Pulmonary artery endothelial cell (primary cell): ENCODE measurements around the gene SEBOX. TPM values are rescaled to one million over a fixed set of nuclear protein-coding genes. Genes with fewer than 3 reads are reported as not detected.

Experiments used
- DNase-seq: peaks from one replicate; pipeline ENCODE4 v3.0.0-alpha.2; 2011; ENCODE audit warnings: low read depth, low spot score
- total RNA-seq: library from RNA; depleted of rRNA; stranded (reverse); fragments of >200 nt; gene quantifications from 2 replicates; pipeline ENCODE4 v1.2.3, GENCODE V29; 2014

SEBOX gene
- total RNA-seq, 1 donor from 2014 or later, result not detected

DNA sequence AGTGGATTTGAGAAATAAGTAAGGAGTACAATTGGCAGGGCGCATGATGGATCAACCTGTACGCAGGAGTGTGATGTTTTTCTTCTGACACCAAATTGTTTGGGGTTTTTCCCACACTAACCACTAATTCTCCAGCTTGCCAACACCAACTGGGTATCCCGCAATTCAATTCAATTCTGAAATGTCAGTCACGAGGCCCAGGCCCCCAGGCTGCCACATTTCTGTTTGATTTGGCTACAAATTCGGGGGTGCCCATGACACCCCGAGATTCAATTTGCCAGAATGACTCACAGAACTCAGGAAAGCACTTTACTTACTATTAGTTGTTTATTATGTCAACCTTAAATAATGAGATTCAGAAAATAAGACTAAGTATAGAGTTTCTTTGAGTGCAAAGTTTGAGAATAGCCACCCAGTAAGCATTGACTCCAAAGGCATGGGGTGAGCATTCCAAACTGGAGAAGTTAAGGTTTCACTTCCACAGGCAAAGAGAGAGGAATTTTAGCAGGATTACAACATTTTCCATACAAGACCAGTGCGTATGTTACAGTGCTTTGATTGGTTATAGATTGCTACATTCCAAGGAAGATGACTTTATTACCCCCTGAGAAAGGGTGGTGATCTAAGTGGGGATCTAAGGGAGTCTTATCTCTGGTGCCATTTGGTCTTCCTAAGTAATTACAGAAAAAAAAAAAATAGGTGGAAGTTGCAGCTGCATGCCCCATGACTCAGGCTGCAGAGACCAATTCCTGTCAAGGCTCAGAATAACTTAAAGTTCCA lies 29.5 kb upstream of the SEBOX start:
- peak; percentile 66 for DNase-seq

DNA sequence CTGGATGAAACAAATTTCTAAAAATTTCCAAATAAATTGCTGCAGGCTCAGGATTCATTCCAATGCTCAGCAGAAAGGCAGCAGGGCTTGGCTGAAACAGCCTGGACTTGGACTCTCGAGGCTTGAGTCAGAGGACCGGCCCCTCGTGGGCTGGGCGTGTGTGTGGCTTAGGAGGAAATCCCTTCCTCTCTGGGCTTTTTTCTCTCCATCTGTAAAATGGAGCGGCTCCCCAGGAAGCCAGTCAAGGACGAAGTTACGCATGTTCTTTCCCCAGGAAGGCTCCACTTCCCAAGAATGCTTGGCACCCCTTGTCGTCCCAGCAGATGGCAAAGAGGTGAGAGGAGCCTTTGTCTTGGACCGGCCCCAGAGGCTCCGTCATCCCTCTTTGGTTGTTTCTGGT lies 27.5 kb upstream of the SEBOX start:
- no peak for DNase-seq

DNA sequence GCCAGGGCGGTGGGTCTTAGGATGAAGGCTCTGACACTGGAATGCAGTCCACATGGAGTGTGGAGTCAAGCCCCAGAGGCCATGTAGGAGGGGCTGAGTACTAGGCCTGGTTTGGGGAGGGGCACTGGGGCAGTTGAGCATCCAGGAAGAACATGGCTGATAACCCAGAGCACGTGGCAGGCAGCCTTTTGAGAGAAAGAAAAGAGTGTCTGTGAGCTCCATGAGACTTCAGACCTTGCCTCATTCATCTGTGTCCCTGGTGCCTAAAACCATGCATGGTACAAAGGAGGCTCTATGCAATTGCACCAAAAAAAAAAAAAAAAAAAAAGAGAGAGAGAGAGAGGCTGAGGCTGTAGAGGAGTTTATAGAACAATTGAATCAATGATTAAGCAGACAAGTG lies 26.4 kb upstream of the SEBOX start:
- DNase-seq, result no peak

DNA sequence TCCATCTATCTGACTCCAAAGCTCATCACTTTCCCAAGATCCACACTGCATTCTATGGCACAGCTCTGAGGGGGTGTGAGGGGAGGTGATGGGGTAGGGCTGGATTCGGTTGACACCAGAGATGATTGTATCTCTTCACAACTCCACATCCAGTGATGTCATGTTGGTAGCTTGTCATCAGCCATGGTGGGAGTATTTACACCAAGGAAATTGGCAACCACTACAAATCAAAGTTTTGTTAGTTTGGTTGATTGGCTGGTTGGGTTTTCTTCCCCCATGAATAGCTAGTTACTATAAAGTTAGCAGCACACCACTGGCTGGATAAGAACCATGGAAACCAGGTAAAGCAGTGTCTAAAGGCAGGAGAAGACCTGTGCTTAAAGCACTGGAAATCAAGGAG lies 26.0 kb upstream of the SEBOX start:
- no peak for DNase-seq

DNA sequence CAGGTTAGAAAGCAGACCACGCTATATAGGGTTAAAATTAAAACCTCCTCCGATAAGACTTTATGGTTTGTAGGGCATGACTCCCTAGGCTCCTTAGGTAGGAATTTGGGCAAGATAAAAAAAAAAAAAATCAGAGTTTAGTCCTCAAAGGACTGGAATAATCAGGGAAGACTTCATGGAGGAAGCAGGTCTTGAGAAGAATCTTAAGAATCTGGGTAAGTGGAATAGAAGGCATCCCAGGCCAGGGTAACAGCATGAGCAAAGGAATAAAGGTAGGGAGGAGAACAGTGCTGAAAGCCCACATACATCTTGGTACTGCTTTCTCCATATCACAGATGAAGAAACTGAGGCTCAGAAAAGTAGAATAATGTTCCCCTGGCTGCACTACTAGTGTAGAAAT lies 25.6 kb upstream of the SEBOX start:
- DNase-seq, result no peak

DNA sequence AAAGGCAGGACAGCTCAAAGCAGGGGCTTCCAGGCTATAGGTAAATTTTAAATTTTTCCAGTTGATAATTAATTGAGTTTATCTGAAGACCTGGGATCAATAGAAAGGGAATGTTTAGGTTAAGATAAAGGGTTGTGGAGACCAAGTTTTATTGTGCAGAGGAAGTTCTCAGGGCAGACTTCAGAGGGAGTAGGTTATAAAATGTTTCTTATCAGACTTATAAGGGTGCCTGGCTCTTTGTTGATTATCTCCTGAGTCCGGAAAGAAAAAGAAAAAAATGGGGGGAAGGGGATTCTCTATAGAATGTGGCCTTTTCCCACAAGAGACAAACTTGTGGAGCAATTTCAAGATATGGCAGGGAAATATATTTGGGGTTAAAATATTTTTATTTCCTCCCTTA lies 25.1 kb upstream of the SEBOX start:
- DNase-seq, result no peak

DNA sequence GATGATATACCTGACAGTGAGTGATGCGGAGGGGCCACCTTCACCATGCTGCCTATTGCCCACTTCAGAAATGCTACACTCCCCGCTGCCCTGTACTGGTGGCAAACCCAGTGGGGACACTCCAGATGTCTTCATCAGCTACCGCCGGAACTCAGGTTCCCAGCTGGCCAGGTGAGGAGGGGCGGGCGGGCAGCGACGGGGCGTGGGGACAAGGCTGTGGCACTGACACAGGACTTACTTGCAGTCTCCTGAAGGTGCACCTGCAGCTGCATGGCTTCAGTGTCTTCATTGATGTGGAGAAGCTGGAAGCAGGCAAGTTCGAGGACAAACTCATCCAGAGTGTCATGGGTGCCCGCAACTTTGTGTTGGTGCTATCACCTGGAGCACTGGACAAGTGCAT lies 23.1 kb upstream of the SEBOX start:
- DNase-seq, result no peak

DNA sequence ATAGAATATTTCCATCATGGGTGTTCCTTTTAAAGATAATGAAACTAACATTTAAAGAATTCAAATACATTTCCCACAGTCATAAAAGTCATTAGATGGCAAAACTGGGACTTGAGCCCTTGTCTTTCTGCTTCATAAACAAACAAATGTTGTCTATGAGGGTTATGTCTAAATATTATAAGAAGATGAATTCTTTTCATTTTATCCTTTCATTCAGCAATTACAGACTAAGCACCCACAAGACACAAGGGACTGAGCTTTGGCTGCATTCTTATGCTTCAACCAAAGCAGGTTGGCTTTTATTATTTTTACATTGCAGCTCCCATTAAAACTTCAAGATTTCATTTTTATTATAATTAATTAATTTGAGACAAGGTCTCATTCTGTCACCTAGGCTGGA lies 21.4 kb upstream of the SEBOX start:
- DNase-seq, result no peak

DNA sequence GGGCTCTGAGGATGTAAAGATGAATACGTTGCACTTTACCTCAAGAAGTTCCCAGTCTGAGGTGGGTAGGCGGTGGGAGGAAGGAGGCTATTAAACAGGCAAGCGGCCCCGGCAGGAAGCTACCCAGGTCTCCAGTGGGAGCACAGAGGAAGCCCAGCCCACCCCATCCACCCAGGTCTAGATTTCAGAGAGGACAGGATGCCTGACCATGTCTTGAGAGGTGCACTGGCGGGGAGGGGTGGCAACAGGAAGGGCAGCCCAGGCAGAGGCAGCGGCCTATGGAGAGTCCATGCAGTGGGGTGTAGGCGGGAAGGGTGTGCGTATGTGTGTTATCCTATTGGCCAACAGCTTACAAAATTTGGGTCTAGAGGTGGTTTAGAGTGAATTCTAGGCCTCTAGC lies 20.4 kb upstream of the SEBOX start:
- no peak for DNase-seq

DNA sequence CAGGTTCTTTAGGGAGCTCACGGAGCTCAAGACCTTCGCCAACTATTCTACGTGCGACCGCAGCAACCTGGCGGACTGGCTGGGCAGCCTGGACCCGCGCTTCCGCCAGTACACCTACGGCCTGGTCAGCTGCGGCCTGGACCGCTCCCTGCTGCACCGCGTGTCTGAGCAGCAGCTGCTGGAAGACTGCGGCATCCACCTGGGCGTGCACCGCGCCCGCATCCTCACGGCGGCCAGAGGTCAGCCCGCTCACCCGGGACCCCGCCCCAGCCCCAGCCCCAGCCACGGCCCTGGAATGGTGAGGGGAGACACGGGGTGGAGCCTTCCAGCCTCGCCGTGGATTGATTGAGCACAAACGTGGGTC lies 20.0 kb upstream of the SEBOX start:
- DNase-seq, result no peak

DNA sequence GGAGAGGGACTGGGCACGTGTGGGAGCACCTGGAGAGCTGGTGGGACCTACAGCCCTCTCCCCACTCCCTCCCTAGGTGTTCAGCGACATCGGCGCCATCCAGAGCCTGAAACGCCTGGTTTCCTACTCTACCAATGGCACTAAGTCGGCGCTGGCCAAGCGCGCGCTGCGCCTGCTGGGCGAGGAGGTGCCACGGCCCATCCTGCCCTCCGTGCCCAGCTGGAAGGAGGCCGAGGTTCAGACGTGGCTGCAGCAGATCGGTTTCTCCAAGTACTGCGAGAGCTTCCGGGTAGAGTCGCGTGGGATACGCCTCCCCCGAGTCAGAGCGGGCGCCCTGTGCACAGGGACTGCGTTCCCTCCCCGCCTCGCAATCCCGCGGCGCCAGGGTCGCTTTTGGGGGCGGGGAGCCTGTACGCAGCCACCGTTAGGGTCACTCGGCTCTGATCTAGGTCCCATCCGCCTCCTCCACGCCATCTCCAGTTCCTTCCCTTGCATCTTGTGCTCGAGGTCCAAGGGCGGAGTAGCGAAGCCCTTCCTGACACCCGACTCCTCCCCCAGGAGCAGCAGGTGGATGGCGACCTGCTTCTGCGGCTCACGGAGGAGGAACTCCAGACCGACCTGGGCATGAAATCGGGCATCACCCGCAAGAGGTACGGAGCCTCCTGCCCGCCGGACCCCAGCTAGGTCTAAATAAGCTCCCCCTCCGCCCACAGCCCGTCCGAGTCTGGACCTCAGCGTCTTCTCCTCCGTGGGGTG lies 19.5 kb upstream of the SEBOX start:
- no peak for DNase-seq

DNA sequence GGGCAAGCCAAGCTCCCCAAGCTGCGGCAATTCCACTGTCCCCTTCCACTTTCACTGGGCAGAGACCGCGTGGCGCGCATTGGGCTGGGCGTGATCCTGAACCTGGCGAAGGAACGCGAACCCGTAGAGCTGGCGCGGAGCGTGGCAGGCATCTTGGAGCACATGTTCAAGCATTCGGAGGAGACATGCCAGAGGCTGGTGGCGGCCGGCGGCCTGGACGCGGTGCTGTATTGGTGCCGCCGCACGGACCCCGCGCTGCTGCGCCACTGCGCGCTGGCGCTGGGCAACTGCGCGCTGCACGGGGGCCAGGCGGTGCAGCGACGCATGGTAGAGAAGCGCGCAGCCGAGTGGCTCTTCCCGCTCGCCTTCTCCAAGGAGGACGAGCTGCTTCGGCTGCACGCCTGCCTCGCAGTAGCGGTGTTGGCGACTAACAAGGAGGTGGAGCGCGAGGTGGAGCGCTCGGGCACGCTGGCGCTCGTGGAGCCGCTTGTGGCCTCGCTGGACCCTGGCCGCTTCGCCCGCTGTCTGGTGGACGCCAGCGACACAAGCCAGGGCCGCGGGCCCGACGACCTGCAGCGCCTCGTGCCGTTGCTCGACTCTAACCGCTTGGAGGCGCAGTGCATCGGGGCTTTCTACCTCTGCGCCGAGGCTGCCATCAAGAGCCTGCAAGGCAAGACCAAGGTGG lies 16.3 kb upstream of the SEBOX start:
- DNase-seq, result no peak

DNA sequence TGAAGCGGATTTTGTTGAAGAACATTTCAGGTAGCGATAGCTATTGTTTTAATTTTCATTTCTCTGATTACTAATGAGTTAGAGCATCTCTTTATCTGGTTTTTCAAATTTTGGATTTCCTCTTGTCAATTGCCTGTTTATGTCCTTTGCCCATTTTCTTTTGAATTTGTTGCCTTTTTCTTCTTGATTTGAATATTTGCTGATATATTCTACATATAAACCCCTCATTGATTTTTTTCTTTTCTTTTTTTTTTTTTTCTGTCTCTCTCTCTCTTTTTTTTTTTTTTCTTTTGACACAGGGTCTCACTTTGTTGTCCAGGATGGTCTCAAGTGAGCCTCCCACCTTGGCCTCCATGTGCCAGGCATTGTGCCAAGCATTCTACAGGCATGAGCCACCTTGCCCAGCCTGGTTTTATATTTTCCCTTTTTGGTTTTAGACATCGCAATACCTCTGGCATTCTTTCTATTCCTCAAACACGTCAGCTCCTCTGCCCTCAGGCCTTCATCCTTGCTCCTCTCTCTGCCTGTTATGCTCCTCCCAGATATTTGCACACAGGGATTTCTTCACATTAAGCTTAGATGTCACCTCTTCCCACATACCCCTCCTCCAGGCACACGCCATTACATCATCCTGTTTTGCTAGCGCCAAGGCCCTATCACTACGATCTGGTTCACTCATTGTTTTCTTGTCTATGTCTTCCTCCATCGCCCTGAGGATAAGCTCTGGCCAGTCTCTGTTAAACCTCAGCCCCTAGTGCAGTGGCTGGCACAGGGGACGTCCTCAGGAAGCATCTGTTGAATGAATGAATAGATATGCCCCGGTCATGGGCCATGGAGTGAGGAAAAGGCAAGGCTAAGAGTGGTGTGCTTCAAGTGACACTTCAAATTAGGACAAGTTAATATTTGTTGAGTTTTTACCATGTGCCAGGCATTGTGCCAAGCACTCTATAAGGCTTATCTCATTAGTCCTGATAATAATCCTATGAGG lies 15.1 kb upstream of the SEBOX start:
- peak; percentile 75 for DNase-seq

DNA sequence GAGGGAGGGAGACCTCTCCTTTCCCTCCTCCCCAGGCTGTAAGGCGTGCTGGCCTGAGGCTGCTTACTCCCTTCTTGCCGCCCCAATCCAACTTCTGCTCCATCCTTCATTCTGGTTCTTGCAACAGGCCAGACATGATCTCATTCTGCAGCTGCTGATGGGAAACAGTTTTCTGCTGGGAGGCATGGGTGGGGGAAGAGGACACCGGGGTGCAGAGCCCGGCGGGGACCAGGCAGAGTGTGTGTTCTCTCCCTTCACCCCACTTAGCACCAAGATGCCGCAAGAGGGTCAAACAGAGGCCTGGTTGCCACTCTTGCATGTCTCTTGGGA lies 7.9 kb upstream of the SEBOX start:
- DNase-seq, result no peak

DNA sequence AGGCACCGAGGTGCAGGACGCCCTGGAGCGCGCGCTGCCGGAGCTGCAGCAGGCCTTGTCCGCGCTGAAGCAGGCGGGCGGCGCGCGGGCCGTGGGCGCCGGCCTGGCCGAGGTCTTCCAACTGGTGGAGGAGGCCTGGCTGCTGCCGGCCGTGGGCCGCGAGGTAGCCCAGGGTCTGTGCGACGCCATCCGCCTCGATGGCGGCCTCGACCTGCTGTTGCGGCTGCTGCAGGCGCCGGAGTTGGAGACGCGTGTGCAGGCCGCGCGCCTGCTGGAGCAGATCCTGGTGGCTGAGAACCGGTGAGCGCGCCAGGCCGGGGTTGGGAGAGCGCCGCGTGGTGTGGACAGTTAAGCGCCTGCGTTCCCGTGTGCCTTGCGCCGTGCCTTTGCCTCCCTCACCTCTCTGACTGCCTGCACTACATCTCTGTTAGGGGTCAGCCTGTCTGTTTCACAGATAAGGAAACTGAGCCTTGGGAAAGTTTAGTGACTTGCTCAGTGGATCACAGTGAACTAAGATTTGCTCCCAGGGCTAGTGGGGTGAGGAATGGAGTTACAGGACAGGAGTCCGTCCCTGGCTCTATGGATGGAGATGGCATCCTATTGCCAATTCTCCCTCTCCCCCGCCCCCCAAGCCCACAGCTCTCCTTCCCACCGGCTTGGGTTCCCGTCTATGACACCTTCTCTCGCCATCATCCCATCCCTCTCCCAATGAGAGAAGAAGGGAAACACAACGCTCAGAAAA lies 7.4 kb upstream of the SEBOX start:
- no peak for DNase-seq

DNA sequence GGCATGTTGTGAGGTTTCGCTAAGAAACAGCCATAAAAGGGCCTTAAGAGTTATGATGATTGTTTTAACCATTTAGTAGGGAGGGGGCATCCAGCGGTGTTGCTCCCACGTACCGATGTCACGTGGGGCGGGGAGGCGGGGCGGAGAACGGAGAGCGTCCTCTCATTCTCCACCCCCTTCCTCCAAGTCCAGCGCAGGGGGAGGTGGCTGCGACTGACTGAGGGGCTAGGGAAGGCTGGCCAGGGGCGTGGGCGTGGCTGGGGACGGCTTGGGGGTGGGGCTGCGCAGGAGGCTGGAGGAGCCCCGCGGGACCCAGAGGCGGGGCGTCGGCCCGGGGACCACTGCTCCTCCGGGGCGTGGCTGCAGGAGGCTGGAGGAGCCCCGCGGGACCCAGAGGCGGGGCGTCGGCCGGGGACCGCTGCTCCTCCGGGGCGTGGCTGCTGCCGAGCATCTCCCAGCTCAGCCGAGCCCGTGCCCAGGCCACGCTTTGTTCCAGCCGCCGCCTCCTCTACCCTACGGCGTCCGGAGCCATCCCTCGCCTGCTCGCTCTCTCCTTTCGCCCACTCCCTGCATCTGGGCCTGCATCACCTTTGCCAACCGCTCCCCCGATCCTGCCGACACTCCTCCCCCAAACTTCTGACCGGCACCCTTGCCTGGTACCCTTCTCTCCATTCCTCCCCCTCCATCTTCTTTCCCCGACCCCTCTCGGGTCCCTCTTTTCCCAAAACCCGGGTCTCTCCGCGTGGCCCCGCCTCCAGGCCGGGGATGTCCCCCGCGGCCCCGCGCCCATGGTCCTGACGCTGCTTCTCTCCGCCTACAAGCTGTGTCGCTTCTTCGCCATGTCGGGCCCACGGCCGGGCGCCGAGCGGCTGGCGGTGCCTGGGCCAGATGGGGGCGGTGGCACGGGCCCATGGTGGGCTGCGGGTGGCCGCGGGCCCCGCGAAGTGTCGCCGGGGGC lies 6.5 kb upstream of the SEBOX start, which contains the start of gene SARM1:
Gene SARM1 (plus strand): TSS at position 450 of the 958 bp plus-strand sequence. CDS start 339 bp downstream, at position 789.
- DNase-seq, result peak; percentile 61

DNA sequence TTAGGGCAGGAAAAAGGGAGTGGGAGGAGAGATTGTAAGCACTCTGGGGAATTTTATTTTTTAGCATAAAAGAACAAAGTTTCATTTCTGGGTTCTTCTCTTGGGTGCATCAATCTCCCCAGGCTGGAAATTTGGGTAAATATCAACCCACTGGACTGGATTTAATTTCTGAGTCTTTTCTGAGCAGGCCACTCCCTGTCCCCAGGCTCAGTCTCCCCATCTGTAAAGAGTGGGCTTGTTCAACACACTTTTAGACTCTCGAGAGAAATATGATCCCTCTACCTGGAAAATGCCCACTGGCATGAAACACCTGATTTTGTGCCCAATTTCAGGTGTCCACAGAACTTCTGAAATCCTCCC lies 5.7 kb upstream of the SEBOX start:
- no peak for DNase-seq

DNA sequence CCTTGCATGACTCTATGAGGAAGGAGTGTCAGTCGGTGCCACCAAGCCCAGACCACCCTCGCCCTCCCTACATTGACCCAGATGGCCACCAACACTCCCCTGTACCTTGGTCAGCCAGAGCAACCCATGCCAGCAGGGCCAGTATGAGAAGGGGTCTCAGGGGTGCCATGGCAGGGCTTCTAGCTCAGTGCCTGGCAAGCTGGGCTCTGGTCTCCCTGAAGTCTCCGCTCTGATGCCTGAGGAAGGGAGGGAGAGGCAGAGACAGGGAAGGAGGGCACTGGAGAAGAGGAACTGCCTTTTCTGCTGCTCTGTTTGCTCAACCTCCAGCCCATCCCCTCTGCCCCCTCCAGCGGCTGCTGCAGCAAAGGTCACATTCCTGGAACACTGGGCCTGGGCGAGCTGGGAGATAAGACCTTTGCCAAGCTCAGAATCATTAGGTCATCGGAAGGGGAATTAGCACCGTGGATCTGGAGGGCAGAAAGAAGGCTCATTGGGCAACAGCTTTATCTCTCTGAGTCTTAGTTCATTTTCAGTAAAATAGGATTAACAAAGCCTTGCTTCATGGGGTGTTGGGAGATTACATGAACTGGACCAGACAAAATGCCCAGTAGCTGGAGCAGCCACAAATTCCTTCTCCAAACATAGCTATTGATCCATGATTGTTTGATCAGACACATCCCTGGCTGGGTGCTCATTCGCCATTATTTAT lies 5.2 kb upstream of the SEBOX start, which contains the start of gene VTN:
Gene VTN (minus strand): TSS at position 273 of the 709 bp plus-strand sequence. CDS start 104 bp downstream, at position 169.
- DNase-seq, result no peak

DNA sequence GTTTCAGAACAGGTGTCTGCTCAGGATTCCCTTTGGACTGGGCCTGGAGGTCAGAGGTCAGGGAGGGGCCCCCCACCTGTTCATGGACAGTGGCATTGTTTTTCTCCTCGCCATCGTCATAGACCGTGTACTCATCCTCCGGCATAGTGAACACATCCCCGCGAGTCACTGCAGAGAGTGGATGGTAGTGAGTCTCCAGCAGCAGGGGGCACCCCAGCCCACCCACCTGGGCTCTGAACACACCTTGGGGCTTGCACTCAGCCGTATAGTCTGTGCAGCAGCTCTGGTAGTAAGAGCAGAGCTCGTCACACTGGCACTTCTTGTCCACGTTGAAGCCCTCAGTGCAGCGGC lies 4.7 kb upstream of the SEBOX start:
- DNase-seq, result no peak
